Vagina (tissue), 2 donors: ENCODE measurements around the gene ZDHHC22. TPM values are rescaled to one million over a fixed set of nuclear protein-coding genes. Genes with fewer than 3 reads are reported as not detected.

Experiments
- DNase-seq, 2 donors: peaks; one replicate each; pipeline ENCODE4 v3.0.0-alpha.2; 2017; ENCODE audit errors: extremely low spot score in 2 of 2
- H3K27ac ChIP-seq: fragments of 200-600 bp; sonication (generic); one replicate; pipeline ENCODE4 v1.5.1; 2019
- H3K27me3 ChIP-seq: fragments of 200-600 bp; sonication (generic); one replicate; pipeline ENCODE4 v1.5.1; 2019
- H3K36me3 ChIP-seq, 2 donors: fragments of 200-600 bp; sonication (generic); one replicate each; pipeline ENCODE4 v1.5.1; 2017 to 2019
- H3K4me1 ChIP-seq: fragments of 200-600 bp; sonication (generic); one replicate; pipeline ENCODE4 v1.5.1; 2019
- H3K4me3 ChIP-seq, 2 donors: fragments of 200-600 bp; sonication (generic); 1 replicate in 1 of 2; 2 replicates in 1 of 2; pipeline ENCODE4 v1.5.1; 2016 to 2019
- H3K9me3 ChIP-seq: fragments of 200-600 bp; sonication (generic); one replicate; pipeline ENCODE4 v1.5.1; 2019
- CTCF ChIP-seq, 3 experiments: fragments of 450-650 bp in 2 of 3; fragments of 200-600 bp in 1 of 3; sonication (generic) in 1 of 3; IDR thresholded peaks; one replicate each; pipeline ENCODE4 v1.5.1; 2017 to 2019; ENCODE audit warnings: antibody characterized with exemption in 3 of 3, mild to moderate bottlenecking in 2 of 3, moderate library complexity in 2 of 3
- POLR2A ChIP-seq, 2 donors: fragments of 450-650 bp; IDR thresholded peaks; one replicate each; pipeline ENCODE4 v1.6.1; 2017; ENCODE audit warnings: antibody characterized with exemption in 2 of 2, mild to moderate bottlenecking in 2 of 2, moderate library complexity in 2 of 2
- POLR2AphosphoS5 ChIP-seq, 2 donors: sonication (generic); formaldehyde crosslinking; IDR thresholded peaks; one replicate each; pipeline ENCODE4 v1.9.0; 2017; ENCODE audit warnings: antibody characterized with exemption in 2 of 2, mild to moderate bottlenecking in 2 of 2, low read depth in 1 of 2; ENCODE audit not compliant: insufficient read depth in 1 of 2
- intact Hi-C: fragments of 100-400 bp; cut with DNase I; formaldehyde crosslinking; loops from one replicate; pipeline ENCODE4 v1.15.1; 2023
- total RNA-seq: library from RNA; depleted of rRNA; stranded (reverse); fragments of >200 nt; gene quantifications from one replicate; pipeline ENCODE4 v1.2.3, GENCODE V29; 2016

ZDHHC22 gene
- total RNA-seq, 1 donor from 2014 or later = not detected

- no peak overlapping the region for H3K27ac ChIP-seq
- no peak for TF ChIP-seq POLR2AphosphoS5 (IDR thresholded peaks at IDR 0.05; ENCODE audit: insufficient read depth in 1 of 2, low read depth in 1 of 2)
- TF ChIP-seq CTCF (IDR thresholded peaks at IDR 0.05) = no peak
- TF ChIP-seq POLR2A (IDR thresholded peaks at IDR 0.05) = no peak
- H3K4me3 ChIP-seq = no peak overlapping the region
- H3K27me3 ChIP-seq = no peaks in the 10 kb centered on the region
- DNase-seq = no peak
- intact Hi-C loops = no loop called here
- no peaks in the 10 kb centered on the region for H3K36me3 ChIP-seq
- H3K9me3 ChIP-seq = no peaks in the 10 kb centered on the region
- peaks cover 13% of the 10 kb centered on the region for H3K4me1 ChIP-seq
These were observed 16.1 kb upstream of the ZDHHC22 start for GRCh38 chr14:77157740-77158139.

GRCh38 chr14:77155083-77155482, 13.5 kb upstream of the ZDHHC22 start:
- Histone ChIP-seq H3K9me3 (no peaks in the 10 kb centered on the region), H3K4me1 (peaks cover 13% of the 10 kb centered on the region), H3K27ac (no peak overlapping the region), H3K36me3 (no peaks in the 10 kb centered on the region), H3K27me3 (no peaks in the 10 kb centered on the region), H3K4me3 (no peak overlapping the region)
- no peak for DNase-seq
- no peak for TF ChIP-seq CTCF (IDR thresholded peaks at IDR 0.05)
- no peak for TF ChIP-seq POLR2AphosphoS5 (IDR thresholded peaks at IDR 0.05; ENCODE audit: insufficient read depth in 1 of 2, low read depth in 1 of 2)
- TF ChIP-seq POLR2A (IDR thresholded peaks at IDR 0.05) = no peak
- intact Hi-C loops = no loop called here

GRCh38 chr14:77154421-77154820, 12.8 kb upstream of the ZDHHC22 start:
- no peaks in the 10 kb centered on the region for H3K27me3 ChIP-seq
- intact Hi-C loops = no loop called here
- no peak for TF ChIP-seq CTCF (IDR thresholded peaks at IDR 0.05)
- no peak for TF ChIP-seq POLR2A (IDR thresholded peaks at IDR 0.05)
- TF ChIP-seq POLR2AphosphoS5 (IDR thresholded peaks at IDR 0.05; ENCODE audit: insufficient read depth in 1 of 2, low read depth in 1 of 2) = no peak

GRCh38 chr14:77153802-77154201, 12.2 kb upstream of the ZDHHC22 start:
- intact Hi-C loops = no loop called here
- Histone ChIP-seq H3K4me3 (no peak overlapping the region), H3K4me1 (peaks cover 11% of the 10 kb centered on the region), H3K9me3 (no peaks in the 10 kb centered on the region), H3K27ac (no peak overlapping the region), H3K27me3 (no peaks in the 10 kb centered on the region), H3K36me3 (no peaks in the 10 kb centered on the region)
- TF ChIP-seq POLR2AphosphoS5 (IDR thresholded peaks at IDR 0.05; ENCODE audit: insufficient read depth in 1 of 2, low read depth in 1 of 2) (no peak), CTCF (IDR thresholded peaks at IDR 0.05) (no peak), POLR2A (IDR thresholded peaks at IDR 0.05) (no peak)
- no peak for DNase-seq

More at GRCh38 chr14:77154421-77154820, 12.8 kb upstream of the ZDHHC22 start:
- Histone ChIP-seq H3K4me1 (peaks cover 13% of the 10 kb centered on the region), H3K4me3 (no peak overlapping the region), H3K27ac (no peak overlapping the region), H3K9me3 (no peaks in the 10 kb centered on the region), H3K36me3 (no peaks in the 10 kb centered on the region)
- DNase-seq = no peak

GRCh38 chr14:77151918-77152588, 10.5 kb upstream of the ZDHHC22 start:
- intact Hi-C loops = no loop called here
- DNase-seq = no peak
- Histone ChIP-seq H3K4me3 (no peak overlapping the region), H3K27me3 (no peaks in the 10 kb centered on the region), H3K27ac (no peak overlapping the region), H3K9me3 (no peaks in the 10 kb centered on the region), H3K4me1 (no peaks in the 10 kb centered on the region), H3K36me3 (no peaks in the 10 kb centered on the region)
- no peak for TF ChIP-seq POLR2A (IDR thresholded peaks at IDR 0.05)
